ENCODE measurements around the gene SLX4. TPM values are rescaled to one million over a fixed set of nuclear protein-coding genes. Genes with fewer than 3 reads are reported as not detected.
"Not testable (repeated sequence)": the region's sequence is repeated elsewhere in the genome, so short reads cannot be mapped to it uniquely, and the experiment has no call there.

The SLX4 gene
- total RNA-seq, 2 experiments from 2014 or later = 9.1 to 9.3 TPM

- H3K9me3 Mint-ChIP-seq = peaks cover 2% of the 10 kb centered on the region
- H3K4me1 Mint-ChIP-seq = peaks cover 34% of the 10 kb centered on the region
- no peak overlapping the region for H3K4me3 Mint-ChIP-seq
- no peaks in the 10 kb centered on the region for H3K27me3 Mint-ChIP-seq
- H3K27ac Mint-ChIP-seq = no peak overlapping the region
- H3K36me3 Mint-ChIP-seq = peaks cover 20% of the 10 kb centered on the region
- DNase-seq = no peak
Observed at GRCh38 chr16:3618769-3619141, 7.3 kb upstream of the SLX4 start.

- H3K27me3 Mint-ChIP-seq = no peaks in the 10 kb centered on the region
- H3K4me3 Mint-ChIP-seq = peak overlapping the region; percentile 98
- H3K4me1 Mint-ChIP-seq = peaks cover 36% of the 10 kb centered on the region
Observed at GRCh38 chr16:3612510-3613466, 1.4 kb upstream of the SLX4 start.

GRCh38 chr16:3610698-3611145 lies 684 bp downstream of the SLX4 start:
- no peak for DNase-seq
- H3K36me3 Mint-ChIP-seq = peaks cover 18% of the 10 kb centered on the region
- no peaks in the 10 kb centered on the region for H3K27me3 Mint-ChIP-seq
- H3K4me3 Mint-ChIP-seq = peak overlapping the region; percentile 98
- H3K4me1 Mint-ChIP-seq = peaks cover 36% of the 10 kb centered on the region
- H3K9me3 Mint-ChIP-seq = no peaks in the 10 kb centered on the region
- H3K27ac Mint-ChIP-seq = peak overlapping the region; percentile 12

More at GRCh38 chr16:3612510-3613466, 1.4 kb upstream of the SLX4 start:
- H3K9me3 Mint-ChIP-seq = peaks cover 2% of the 10 kb centered on the region
- peaks cover 26% of the 10 kb centered on the region for H3K36me3 Mint-ChIP-seq
- peak overlapping the region; percentile 55 for H3K27ac Mint-ChIP-seq
- no peak for DNase-seq

GRCh38 chr16:3609895-3610697 lies 1.3 kb downstream of the SLX4 start:
- peak overlapping the region; percentile 98 for H3K4me3 Mint-ChIP-seq
- no peaks in the 10 kb centered on the region for H3K27me3 Mint-ChIP-seq
- H3K27ac Mint-ChIP-seq = no peak overlapping the region
- peaks cover 31% of the 10 kb centered on the region for H3K4me1 Mint-ChIP-seq
- peaks cover 18% of the 10 kb centered on the region for H3K36me3 Mint-ChIP-seq
- no peak for DNase-seq
- no peaks in the 10 kb centered on the region for H3K9me3 Mint-ChIP-seq

GRCh38 chr16:3608976-3609375 lies 2.4 kb downstream of the SLX4 start:
- H3K4me3 Mint-ChIP-seq, H3K9me3 Mint-ChIP-seq, H3K27me3 Mint-ChIP-seq, DNase-seq, H3K27ac Mint-ChIP-seq: not testable (repeated sequence)
- Mint-ChIP-seq H3K4me1 (peaks cover 22% of the 10 kb centered on the region), H3K36me3 (peaks cover 12% of the 10 kb centered on the region)

- H3K27ac Mint-ChIP-seq = no peak overlapping the region
- peaks cover 11% of the 10 kb centered on the region for H3K36me3 Mint-ChIP-seq
- H3K4me1 Mint-ChIP-seq = peaks cover 15% of the 10 kb centered on the region
- no peaks in the 10 kb centered on the region for H3K9me3 Mint-ChIP-seq
- no peak for DNase-seq
- no peaks in the 10 kb centered on the region for H3K27me3 Mint-ChIP-seq
- H3K4me3 Mint-ChIP-seq = no peak overlapping the region
Observed at GRCh38 chr16:3608069-3608468, 3.3 kb downstream of the SLX4 start.

GRCh38 chr16:3607634-3608033 lies 3.8 kb downstream of the SLX4 start:
- no peak overlapping the region for H3K27ac Mint-ChIP-seq
- H3K9me3 Mint-ChIP-seq = no peaks in the 10 kb centered on the region
- H3K4me1 Mint-ChIP-seq = peaks cover 10% of the 10 kb centered on the region
- H3K4me3 Mint-ChIP-seq = no peak overlapping the region
- H3K36me3 Mint-ChIP-seq = peaks cover 9% of the 10 kb centered on the region
- no peak for DNase-seq
- H3K27me3 Mint-ChIP-seq = no peaks in the 10 kb centered on the region

- Mint-ChIP-seq H3K9me3 (no peaks in the 10 kb centered on the region), H3K27ac (no peak overlapping the region), H3K36me3 (peaks cover 8% of the 10 kb centered on the region), H3K4me3 (no peak overlapping the region), H3K4me1 (peaks cover 9% of the 10 kb centered on the region), H3K27me3 (no peaks in the 10 kb centered on the region)
- no peak for DNase-seq
Observed at GRCh38 chr16:3607161-3607560, 4.2 kb downstream of the SLX4 start.

- Mint-ChIP-seq H3K9me3 (no peaks in the 10 kb centered on the region), H3K36me3 (peaks cover 5% of the 10 kb centered on the region), H3K4me3 (no peak overlapping the region), H3K27me3 (no peaks in the 10 kb centered on the region), H3K4me1 (peaks cover 9% of the 10 kb centered on the region), H3K27ac (no peak overlapping the region)
- no peak for DNase-seq
Observed at GRCh38 chr16:3606441-3606840, 5.0 kb downstream of the SLX4 start.

GRCh38 chr16:3602320-3602653 lies 9.1 kb downstream of the SLX4 start:
- H3K27ac Mint-ChIP-seq = no peak overlapping the region
- H3K9me3 Mint-ChIP-seq = no peaks in the 10 kb centered on the region
- H3K36me3 Mint-ChIP-seq = peaks cover 22% of the 10 kb centered on the region
- no peak overlapping the region for H3K4me3 Mint-ChIP-seq
- DNase-seq = no peak
- no peaks in the 10 kb centered on the region for H3K4me1 Mint-ChIP-seq
- no peaks in the 10 kb centered on the region for H3K27me3 Mint-ChIP-seq

- peaks cover 22% of the 10 kb centered on the region for H3K36me3 Mint-ChIP-seq
- no peaks in the 10 kb centered on the region for H3K4me1 Mint-ChIP-seq
- no peaks in the 10 kb centered on the region for H3K9me3 Mint-ChIP-seq
- H3K27ac Mint-ChIP-seq = no peak overlapping the region
- no peaks in the 10 kb centered on the region for H3K27me3 Mint-ChIP-seq
- no peak for DNase-seq
- H3K4me3 Mint-ChIP-seq = no peak overlapping the region
Observed at GRCh38 chr16:3601614-3602319, 9.6 kb downstream of the SLX4 start.

- H3K4me1 Mint-ChIP-seq = no peaks in the 10 kb centered on the region
- H3K9me3 Mint-ChIP-seq = no peaks in the 10 kb centered on the region
- H3K27me3 Mint-ChIP-seq = no peaks in the 10 kb centered on the region
- no peak for DNase-seq
- H3K27ac Mint-ChIP-seq = no peak overlapping the region
- H3K36me3 Mint-ChIP-seq = peaks cover 22% of the 10 kb centered on the region
- H3K4me3 Mint-ChIP-seq = no peak overlapping the region
Observed at GRCh38 chr16:3599922-3600321, 11.5 kb downstream of the SLX4 start.

- no peak overlapping the region for H3K27ac Mint-ChIP-seq
- peaks cover 22% of the 10 kb centered on the region for H3K36me3 Mint-ChIP-seq
- no peak overlapping the region for H3K4me3 Mint-ChIP-seq
- no peaks in the 10 kb centered on the region for H3K9me3 Mint-ChIP-seq
- DNase-seq = no peak
- no peaks in the 10 kb centered on the region for H3K4me1 Mint-ChIP-seq
- no peaks in the 10 kb centered on the region for H3K27me3 Mint-ChIP-seq
Observed at GRCh38 chr16:3599121-3599520, 12.3 kb downstream of the SLX4 start.

- Mint-ChIP-seq H3K36me3 (peaks cover 17% of the 10 kb centered on the region), H3K4me1 (no peaks in the 10 kb centered on the region), H3K9me3 (no peaks in the 10 kb centered on the region), H3K27ac (no peak overlapping the region), H3K4me3 (no peak overlapping the region), H3K27me3 (no peaks in the 10 kb centered on the region)
- DNase-seq = no peak
Observed at GRCh38 chr16:3598236-3598635, 13.2 kb downstream of the SLX4 start.

GRCh38 chr16:3597676-3598075 lies 13.7 kb downstream of the SLX4 start:
- H3K4me1 Mint-ChIP-seq = no peaks in the 10 kb centered on the region
- no peaks in the 10 kb centered on the region for H3K9me3 Mint-ChIP-seq

More at GRCh38 chr16:3597676-3598075, 13.7 kb downstream of the SLX4 start:
- no peak for DNase-seq
- H3K27me3 Mint-ChIP-seq = no peaks in the 10 kb centered on the region
- peaks cover 17% of the 10 kb centered on the region for H3K36me3 Mint-ChIP-seq
- H3K27ac Mint-ChIP-seq = no peak overlapping the region
- H3K4me3 Mint-ChIP-seq = no peak overlapping the region

All from activated naive CD8-positive, alpha-beta T cell treated with anti-CD3 and anti-CD28 coated beads for 36 hours (primary cell).